Measurements from ENCODE around the gene SHC2. TPM values are rescaled to one million over a fixed set of nuclear protein-coding genes. Genes with fewer than 3 reads are reported as not detected.

SHC2 gene
- total RNA-seq, 2 experiments from 2014 or later, result 0.36 to 0.42 TPM

DNA sequence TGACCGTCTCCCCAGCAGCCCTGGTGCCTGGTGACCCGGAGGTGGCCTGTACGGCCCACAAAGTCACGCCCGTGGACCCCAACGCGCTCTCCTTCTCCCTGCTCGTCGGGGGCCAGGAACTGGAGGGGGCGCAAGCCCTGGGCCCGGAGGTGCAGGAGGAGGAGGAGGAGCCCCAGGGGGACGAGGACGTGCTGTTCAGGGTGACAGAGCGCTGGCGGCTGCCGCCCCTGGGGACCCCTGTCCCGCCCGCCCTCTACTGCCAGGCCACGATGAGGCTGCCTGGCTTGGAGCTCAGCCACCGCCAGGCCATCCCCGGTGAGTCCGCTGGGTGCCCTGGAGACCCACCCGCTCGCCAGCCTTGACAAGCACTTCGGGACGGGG, 37.7 kb upstream of the SHC2 start:
- peaks cover 18% of the 10 kb centered on the region for H3K27me3 Mint-ChIP-seq
- Histone ChIP-seq H3K4me1 (ENCODE audit: insufficient read depth, low read length) (peaks cover 23% of the 10 kb centered on the region), H3K36me3 (ENCODE audit: insufficient read depth, low read length) (no peaks in the 10 kb centered on the region), H3K9me3 (ENCODE audit: control insufficient read depth in 1 of 2, insufficient read depth in 1 of 2, low read length in 2 of 2) (peaks cover 0 to 16% of the 10 kb centered on the region in 2 experiments), H3K27ac (ENCODE audit: low read depth in 1 of 2, low read length in 2 of 2) (no peak overlapping the region), H3K27me3 (ENCODE audit: control insufficient read depth in 1 of 2, insufficient read depth in 2 of 2, low read length in 2 of 2) (peaks cover 19 to 27% of the 10 kb centered on the region in 2 experiments), H3K4me3 (ENCODE audit: low read length) (no peak overlapping the region)
- no peaks in the 10 kb centered on the region for H3K9me3 Mint-ChIP-seq
- no peak overlapping the region for H3K27ac Mint-ChIP-seq
- intact Hi-C loops (cut with DNase I, micrococcal nuclease), result no loop called here
- no peak for DNase-seq
- ChIA-PET POLR2A (interaction anchor here (0.9 kb wide), 1 partner anchor 13 kb away, joined by 3 read pairs; no protein-coding TSS in a partner anchor), CTCF (interaction anchor here (2.2 kb wide), 1 partner anchor 8 kb away, joined by 10 read pairs; no protein-coding TSS in a partner anchor)
- H3K4me1 Mint-ChIP-seq (ENCODE audit: low read depth), result no peaks in the 10 kb centered on the region
- TF ChIP-seq, protein P1, sequence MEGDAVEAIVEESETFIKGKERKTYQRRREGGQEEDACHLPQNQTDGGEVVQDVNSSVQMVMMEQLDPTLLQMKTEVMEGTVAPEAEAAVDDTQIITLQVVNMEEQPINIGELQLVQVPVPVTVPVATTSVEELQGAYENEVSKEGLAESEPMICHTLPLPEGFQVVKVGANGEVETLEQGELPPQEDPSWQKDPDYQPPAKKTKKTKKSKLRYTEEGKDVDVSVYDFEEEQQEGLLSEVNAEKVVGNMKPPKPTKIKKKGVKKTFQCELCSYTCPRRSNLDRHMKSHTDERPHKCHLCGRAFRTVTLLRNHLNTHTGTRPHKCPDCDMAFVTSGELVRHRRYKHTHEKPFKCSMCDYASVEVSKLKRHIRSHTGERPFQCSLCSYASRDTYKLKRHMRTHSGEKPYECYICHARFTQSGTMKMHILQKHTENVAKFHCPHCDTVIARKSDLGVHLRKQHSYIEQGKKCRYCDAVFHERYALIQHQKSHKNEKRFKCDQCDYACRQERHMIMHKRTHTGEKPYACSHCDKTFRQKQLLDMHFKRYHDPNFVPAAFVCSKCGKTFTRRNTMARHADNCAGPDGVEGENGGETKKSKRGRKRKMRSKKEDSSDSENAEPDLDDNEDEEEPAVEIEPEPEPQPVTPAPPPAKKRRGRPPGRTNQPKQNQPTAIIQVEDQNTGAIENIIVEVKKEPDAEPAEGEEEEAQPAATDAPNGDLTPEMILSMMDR (IDR thresholded peaks at IDR 0.05), result no peak
- ATAC-seq (ENCODE audit: poor library complexity), result no peak
- peak overlapping the region; percentile 42 for H3K4me3 Mint-ChIP-seq
- H3K36me3 Mint-ChIP-seq (ENCODE audit: low read depth), result no peaks in the 10 kb centered on the region

DNA sequence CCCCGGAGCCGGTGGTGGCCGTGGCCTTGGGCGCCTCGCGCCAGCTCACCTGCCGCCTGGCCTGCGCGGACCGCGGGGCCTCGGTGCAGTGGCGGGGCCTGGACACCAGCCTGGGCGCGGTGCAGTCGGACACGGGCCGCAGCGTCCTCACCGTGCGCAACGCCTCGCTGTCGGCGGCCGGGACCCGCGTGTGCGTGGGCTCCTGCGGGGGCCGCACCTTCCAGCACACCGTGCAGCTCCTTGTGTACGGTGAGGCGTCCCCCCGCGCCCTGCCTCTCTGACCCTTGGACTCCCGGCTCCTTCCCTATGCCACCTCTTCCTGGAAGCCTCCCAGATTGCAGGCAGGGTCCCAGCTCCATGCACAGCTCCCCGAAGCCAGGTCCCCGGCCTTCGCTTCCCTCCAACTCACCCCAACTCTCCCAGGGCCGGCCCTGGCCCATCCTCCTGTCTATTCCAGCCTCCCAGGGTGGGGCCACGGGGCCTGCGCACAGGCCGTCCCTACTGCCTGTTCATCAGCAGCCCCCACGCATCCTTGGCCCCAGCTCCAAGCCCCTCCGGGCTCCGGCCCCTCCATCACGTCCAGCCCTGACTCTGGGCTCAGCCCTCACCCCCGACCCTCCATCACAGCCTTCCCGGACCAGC, 37.2 kb upstream of the SHC2 start:
- no peak overlapping the region for H3K4me3 ChIP-seq (ENCODE audit: low read length)
- no peaks in the 10 kb centered on the region for H3K36me3 Mint-ChIP-seq (ENCODE audit: low read depth)
- POLR2A ChIA-PET, result interaction anchor here (0.8 to 1.3 kb wide), 3 partner anchors 9 to 13 kb away, joined by 3 to 7 read pairs (median 3); no protein-coding TSS in a partner anchor
- no peaks in the 10 kb centered on the region for H3K36me3 ChIP-seq (ENCODE audit: insufficient read depth, low read length)
- DNase-seq (no peak), ATAC-seq (ENCODE audit: poor library complexity) (no peak)
- H3K9me3 ChIP-seq (ENCODE audit: control insufficient read depth in 1 of 2, insufficient read depth in 1 of 2, low read length in 2 of 2), result peaks cover 0 to 16% of the 10 kb centered on the region in 2 experiments
- no peaks in the 10 kb centered on the region for H3K9me3 Mint-ChIP-seq
- intact Hi-C loops (cut with DNase I, micrococcal nuclease), result no loop called here
- H3K4me1 ChIP-seq (ENCODE audit: insufficient read depth, low read length), result peaks cover 23% of the 10 kb centered on the region
- no peak overlapping the region for H3K27ac ChIP-seq (ENCODE audit: low read depth in 1 of 2, low read length in 2 of 2)
- peaks cover 18% of the 10 kb centered on the region for H3K27me3 Mint-ChIP-seq
- H3K4me1 Mint-ChIP-seq (ENCODE audit: low read depth), result no peaks in the 10 kb centered on the region
- TF ChIP-seq, protein P1 (IDR thresholded peaks at IDR 0.05), result no peak
- no peak overlapping the region for H3K27ac Mint-ChIP-seq
- CTCF ChIA-PET, result interaction anchor here (2.2 kb wide), 1 partner anchor 9 kb away, joined by 10 read pairs; no protein-coding TSS in a partner anchor
- H3K27me3 ChIP-seq (ENCODE audit: control insufficient read depth in 1 of 2, insufficient read depth in 2 of 2, low read length in 2 of 2), result peaks cover 19 to 27% of the 10 kb centered on the region in 2 experiments
- H3K4me3 Mint-ChIP-seq, result peak overlapping the region; percentile 42

DNA sequence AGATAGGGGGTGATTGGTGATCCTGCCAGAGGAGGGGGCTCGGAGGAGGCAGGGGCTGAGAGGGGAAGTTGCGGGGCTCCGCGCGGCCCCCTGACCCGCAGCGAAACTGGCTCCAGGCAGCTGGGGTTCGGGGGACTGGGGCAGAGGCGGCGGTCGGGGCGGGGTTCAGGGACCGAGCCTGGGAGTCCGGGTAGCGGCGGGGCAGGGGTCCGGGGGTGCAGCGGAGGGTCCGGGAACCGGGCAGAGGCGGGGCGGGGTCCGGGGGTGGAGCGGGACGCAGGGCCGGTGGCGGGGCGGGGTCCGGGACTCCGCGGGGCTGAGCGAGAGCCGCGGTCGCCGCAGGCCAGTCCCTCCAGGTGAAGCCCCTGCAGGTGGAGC, 36.6 kb upstream of the SHC2 start:
- Mint-ChIP-seq H3K36me3 (ENCODE audit: low read depth) (no peaks in the 10 kb centered on the region), H3K4me3 (no peak overlapping the region), H3K9me3 (no peaks in the 10 kb centered on the region), H3K27me3 (peaks cover 18% of the 10 kb centered on the region), H3K27ac (no peak overlapping the region), H3K4me1 (ENCODE audit: low read depth) (no peaks in the 10 kb centered on the region)
- intact Hi-C loops (cut with DNase I, micrococcal nuclease), result no loop called here
- DNase-seq (no peak), ATAC-seq (ENCODE audit: poor library complexity) (no peak)
- Histone ChIP-seq H3K27me3 (ENCODE audit: control insufficient read depth in 1 of 2, insufficient read depth in 2 of 2, low read length in 2 of 2) (peaks cover 19 to 27% of the 10 kb centered on the region in 2 experiments), H3K4me1 (ENCODE audit: insufficient read depth, low read length) (peaks cover 23% of the 10 kb centered on the region), H3K36me3 (ENCODE audit: insufficient read depth, low read length) (no peaks in the 10 kb centered on the region), H3K4me3 (ENCODE audit: low read length) (no peak overlapping the region), H3K9me3 (ENCODE audit: control insufficient read depth in 1 of 2, insufficient read depth in 1 of 2, low read length in 2 of 2) (peaks cover 0 to 16% of the 10 kb centered on the region in 2 experiments), H3K27ac (ENCODE audit: low read depth in 1 of 2, low read length in 2 of 2) (no peak overlapping the region)
- ChIA-PET POLR2A (interaction anchor here (0.8 to 1.3 kb wide), 3 partner anchors 9 to 14 kb away, joined by 3 to 7 read pairs (median 3); no protein-coding TSS in a partner anchor), CTCF (interaction anchor here (2.2 kb wide), 1 partner anchor 9 kb away, joined by 10 read pairs; no protein-coding TSS in a partner anchor)
- TF ChIP-seq, protein P1 (IDR thresholded peaks at IDR 0.05), result no peak

All from CD4-positive, alpha-beta T cell (primary cell).